HTERT RPE-1 (cell line): ENCODE data around the gene PDSS1.

Source experiments
- in situ Hi-C: fragments of 300-500 bp; cut with MboI; formaldehyde crosslinking; loops from 4 replicates; pipeline ENCODE4 v1.14.3; 2020; ENCODE audit warnings: low sequenced_read_pairs

PDSS1 gene

DNA sequence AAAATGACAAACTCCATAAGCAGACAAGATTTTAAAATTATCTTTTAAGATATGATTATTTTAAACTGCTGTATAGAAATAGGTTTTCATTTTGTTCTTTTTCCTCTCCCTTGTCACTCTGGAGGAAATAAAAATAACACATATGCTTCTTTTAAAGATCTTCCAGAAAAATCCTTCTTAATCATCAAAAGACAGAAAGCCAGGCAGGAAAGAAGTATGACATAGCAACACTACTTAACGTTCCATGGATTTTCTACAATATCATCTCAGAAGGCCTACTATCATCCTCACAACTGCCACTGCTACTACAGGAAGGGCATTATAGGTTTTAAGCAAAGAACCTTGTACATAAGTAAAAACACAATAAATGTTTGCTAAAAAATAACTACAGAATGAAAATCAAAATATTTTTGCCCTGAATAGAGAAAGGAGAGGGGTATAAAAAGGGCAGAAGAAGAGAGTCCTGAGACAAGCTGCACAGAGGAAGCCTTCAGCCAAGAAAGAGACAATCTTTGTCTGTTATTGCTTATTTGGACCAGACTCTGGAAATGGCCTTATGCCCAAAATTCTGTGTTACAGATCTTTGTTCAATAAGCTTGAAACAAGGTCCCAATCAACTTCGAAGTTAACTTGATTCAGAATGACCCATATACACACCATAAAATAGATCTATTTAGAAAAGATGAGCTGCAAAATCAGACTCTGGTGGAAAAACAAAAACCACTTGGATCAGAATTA, 95.4 kb downstream of the PDSS1 start:
- in situ Hi-C loops: no loop called here
